Ishikawa (cell line): ENCODE data around the gene ARID3A.

ENCODE experiments used
- CREB1 ChIP-seq: IDR thresholded peaks from 2 replicates; pipeline ENCODE4 v1.6.1; 2012; ENCODE audit warnings: low read depth
- EGR1 ChIP-seq: IDR thresholded peaks from 2 replicates; pipeline ENCODE4 v1.6.1; 2012
- EP300 ChIP-seq: IDR thresholded peaks from 2 replicates; pipeline ENCODE4 v1.6.1; 2012; ENCODE audit warnings: borderline replicate concordance
- NFIC ChIP-seq: IDR thresholded peaks from 2 replicates; pipeline ENCODE4 v1.6.1; 2012
- REST ChIP-seq: IDR thresholded peaks from 2 replicates; pipeline ENCODE4 v1.6.1; 2012; ENCODE audit warnings: low read depth, mild to moderate bottlenecking
- TAF1 ChIP-seq: IDR thresholded peaks from 2 replicates; pipeline ENCODE4 v1.6.1; 2012; ENCODE audit warnings: low read depth, mild to moderate bottlenecking
- TCF12 ChIP-seq: IDR thresholded peaks from 2 replicates; pipeline ENCODE4 v1.6.1; 2012; ENCODE audit warnings: low read depth
- USF1 ChIP-seq: IDR thresholded peaks from 2 replicates; pipeline ENCODE4 v1.6.1; 2012
- YY1 ChIP-seq: IDR thresholded peaks from 2 replicates; pipeline ENCODE4 v1.6.1; 2012; ENCODE audit warnings: low read depth
- TF ChIP-seq, protein P1 (sequence below): IDR thresholded peaks from 2 replicates; pipeline ENCODE4 v1.6.1; 2012

ARID3A gene

DNA sequence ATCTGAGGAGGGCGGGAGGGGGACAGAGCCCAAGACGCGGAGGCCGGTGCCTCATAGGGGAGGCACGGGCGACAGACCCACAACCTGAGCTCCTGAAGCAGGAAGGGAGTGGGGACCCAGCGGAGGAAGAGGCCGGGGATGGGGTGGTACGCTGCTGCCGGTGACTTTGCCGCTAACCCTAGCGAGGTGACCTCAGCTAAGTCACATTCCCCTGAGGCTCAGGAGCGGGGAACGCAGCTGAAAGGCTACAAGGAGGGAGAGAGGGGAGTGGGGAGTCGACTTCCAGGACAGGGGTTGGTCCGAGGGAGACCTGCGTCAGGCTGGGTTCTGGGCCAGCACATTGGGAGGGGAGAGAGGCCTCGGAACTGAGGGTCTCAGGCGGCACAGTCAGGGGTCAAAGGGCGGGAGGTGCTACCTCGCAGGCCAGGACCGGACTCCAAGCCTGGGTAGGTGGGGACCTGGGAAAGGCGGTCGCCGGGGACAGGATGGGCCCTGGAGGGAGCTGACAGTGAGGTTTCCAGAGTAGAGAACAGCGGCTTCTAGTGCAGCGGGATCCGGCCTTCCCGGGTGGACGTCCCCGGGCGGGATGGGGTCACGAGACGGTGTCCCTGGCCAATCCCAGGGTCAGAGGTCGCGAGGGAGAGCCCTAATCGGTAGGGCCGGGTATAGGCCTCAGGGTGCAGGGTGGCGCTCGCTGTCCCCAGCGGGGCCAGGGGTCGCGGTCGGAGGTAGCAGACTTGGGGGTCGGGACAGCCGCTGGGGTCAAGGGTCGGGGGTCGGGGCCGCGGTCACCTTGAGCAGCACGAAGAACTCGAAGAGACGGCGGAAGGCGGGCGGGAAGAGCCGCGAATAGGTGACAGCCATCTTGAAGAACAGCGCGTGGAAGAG is 94.4 kb downstream of the ARID3A start:
- TF ChIP-seq EGR1, result no peak
- TF ChIP-seq, protein P1, sequence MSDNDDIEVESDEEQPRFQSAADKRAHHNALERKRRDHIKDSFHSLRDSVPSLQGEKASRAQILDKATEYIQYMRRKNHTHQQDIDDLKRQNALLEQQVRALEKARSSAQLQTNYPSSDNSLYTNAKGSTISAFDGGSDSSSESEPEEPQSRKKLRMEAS, result peak; percentile 52; the same call in 1 of the 2 replicates
- 0 out of 2 replicates have a peak, but pooled peaks have one; percentile 13 for TF ChIP-seq USF1

DNA sequence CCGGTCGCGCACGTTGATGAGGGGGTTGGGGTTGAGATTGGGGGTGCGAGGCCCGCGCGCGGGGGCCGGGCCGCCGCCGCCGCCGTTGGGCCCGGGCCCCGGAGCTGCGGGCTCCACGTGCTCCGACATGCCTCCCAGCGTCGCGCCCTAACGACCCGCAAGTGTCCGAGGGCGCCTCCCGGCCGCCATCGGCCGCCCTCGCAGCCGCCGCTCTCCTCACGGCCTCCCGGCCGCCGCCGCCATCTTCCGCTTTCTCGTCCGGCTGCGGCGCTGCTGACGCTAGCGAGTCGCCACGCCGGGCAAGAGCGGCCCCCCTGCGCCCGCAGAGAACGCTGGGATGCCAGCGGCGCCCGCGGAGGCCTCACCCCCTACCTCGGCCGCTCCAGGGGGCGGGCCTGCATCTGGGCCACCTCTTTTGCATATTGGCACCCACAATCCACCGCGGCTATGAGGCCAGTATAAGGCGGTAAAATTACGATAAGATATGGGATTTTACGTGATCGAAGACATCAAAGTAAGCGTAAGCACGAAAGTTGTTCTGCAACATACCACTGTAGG is 95.1 kb downstream of the ARID3A start, which contains the start of gene TMEM259:
Gene TMEM259 (minus strand): TSS at position 256 of the 558 bp plus-strand sequence. CDS start 127 bp downstream, at position 129.
- TF ChIP-seq REST (peak; percentile 18; the same call in 1 of the 2 replicates), EP300 (0 out of 2 replicates have a peak, but pooled peaks have one; percentile 1), CREB1 (0 out of 2 replicates have a peak, but pooled peaks have one; percentile 40), NFIC (no peak), EGR1 (no peak), TCF12 (peak; percentile 49), TAF1 (peak; percentile 96), YY1 (peak; percentile 95)
- TF ChIP-seq, protein P1, result peak; percentile 36; the same call in 1 of the 2 replicates
